Liver (tissue), 3 donors: ENCODE measurements around the gene FLAD1.

Experiments
- ATF3 ChIP-seq: IDR thresholded peaks from 2 replicates; pipeline ENCODE4 v1.6.1; 2016; ENCODE audit warnings: antibody characterized with exemption
- CTCF ChIP-seq: fragments of 150-350 bp; IDR thresholded peaks from 2 replicates; pipeline ENCODE4 v1.5.1; 2017; ENCODE audit warnings: improper control_type of control experiment, low read depth, low read length; ENCODE audit not compliant: missing input control
- FOXA1 ChIP-seq: IDR thresholded peaks from 2 replicates; pipeline ENCODE4 v1.6.1; 2016; ENCODE audit warnings: antibody characterized with exemption
- GABPA ChIP-seq, 2 donors: IDR thresholded peaks in 1 of 2; conservative IDR thresholded peaks in 1 of 2; 2 replicates each; pipeline ENCODE4 v1.6.1; 2016; ENCODE audit warnings: antibody characterized with exemption in 2 of 2, mild to moderate bottlenecking in 1 of 2, moderate library complexity in 1 of 2
- NR2F2 ChIP-seq: IDR thresholded peaks from 2 replicates; pipeline ENCODE4 v1.6.1; 2016; ENCODE audit warnings: antibody characterized with exemption
- RAD21 ChIP-seq, 2 donors: IDR thresholded peaks; 2 replicates each; pipeline ENCODE4 v1.6.1; 2016; ENCODE audit warnings: antibody characterized with exemption in 2 of 2, mild to moderate bottlenecking in 2 of 2
- RXRA ChIP-seq, 2 donors: IDR thresholded peaks; 2 replicates each; pipeline ENCODE4 v1.6.1; 2017 to 2018; ENCODE audit warnings: antibody characterized with exemption in 2 of 2, mild to moderate bottlenecking in 1 of 2
- SP1 ChIP-seq: IDR thresholded peaks from 2 replicates; pipeline ENCODE4 v1.6.1; 2018; ENCODE audit warnings: antibody characterized with exemption, mild to moderate bottlenecking
- TAF1 ChIP-seq: conservative IDR thresholded peaks from 2 replicates; pipeline ENCODE4 v1.6.1; 2016; ENCODE audit warnings: antibody characterized with exemption, mild to moderate bottlenecking
- YY1 ChIP-seq: IDR thresholded peaks from 2 replicates; pipeline ENCODE4 v1.6.1; 2016; ENCODE audit warnings: antibody characterized with exemption, mild to moderate bottlenecking
- TF ChIP-seq, protein P1 (sequence below): IDR thresholded peaks from 2 replicates; pipeline ENCODE4 v1.6.1; 2016; ENCODE audit warnings: antibody characterized with exemption
- TF ChIP-seq, protein P2 (sequence below): IDR thresholded peaks from 2 replicates; pipeline ENCODE4 v1.6.1; 2016; ENCODE audit warnings: antibody characterized with exemption
- TF ChIP-seq, protein P3 (sequence below): IDR thresholded peaks from 2 replicates; pipeline ENCODE4 v1.6.1; 2016; ENCODE audit warnings: antibody characterized with exemption, mild to moderate bottlenecking
- donor health status: healthy.
- donor health status: healthy.

DNA sequence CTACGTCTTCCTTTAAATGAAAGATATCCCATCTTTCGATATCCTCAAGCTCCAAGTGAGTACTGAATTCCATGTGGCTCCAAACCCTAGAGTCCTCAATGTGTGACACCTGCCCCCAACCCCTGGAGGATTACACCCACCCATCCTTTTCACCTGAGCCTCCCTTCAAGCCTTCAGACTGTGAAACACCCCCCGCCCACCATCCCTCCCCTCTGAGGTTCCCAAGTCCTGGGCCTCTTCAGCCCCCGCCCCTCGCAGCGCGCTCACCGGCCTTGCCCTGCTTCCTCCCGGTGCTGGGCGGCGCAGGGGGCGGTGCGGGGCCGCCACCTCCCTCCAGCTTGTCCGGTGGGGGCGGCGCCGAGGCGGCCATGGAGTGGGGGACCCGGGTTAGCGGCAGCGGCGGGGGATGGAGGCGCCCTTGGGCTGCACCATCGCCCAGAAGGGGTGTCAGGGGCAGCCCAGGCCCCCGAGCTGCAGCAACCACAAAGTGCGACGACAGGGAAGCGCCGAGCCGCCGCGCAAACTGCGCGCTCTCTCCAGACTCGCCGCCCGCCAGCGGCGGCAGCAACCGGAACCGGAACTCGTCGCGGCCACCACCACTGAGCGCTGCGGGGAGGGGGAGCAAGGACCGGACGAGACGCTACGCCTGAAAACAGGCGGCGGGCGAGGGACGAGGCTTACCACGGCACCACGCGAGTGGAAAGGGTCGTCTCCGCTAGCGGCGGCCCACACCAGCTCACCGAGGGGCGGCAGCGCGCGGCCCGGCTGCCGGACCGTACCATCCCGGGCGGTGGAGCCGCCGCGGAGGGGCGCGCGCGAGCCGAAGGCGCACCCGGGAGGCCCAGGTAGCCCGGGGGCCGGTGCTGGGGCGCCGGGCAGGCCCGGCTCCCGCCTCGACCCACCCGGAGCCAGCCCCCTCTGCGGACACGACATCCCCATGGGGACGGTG lies 21.7 kb upstream of the FLAD1 start, which contains the start of gene PYGO2:
- TF ChIP-seq FOXA1 (no peak), NR2F2 (no peak), CTCF (peak; percentile 5), YY1 (peak; percentile 60), RAD21 (IDR thresholded peaks at IDR 0.05) (peak; percentile 39 to 60), SP1 (no peak), ATF3 (no peak), TAF1 (no peak), RXRA (IDR thresholded peaks at IDR 0.05) (no peak), GABPA (IDR thresholded peaks at IDR 0.05 in 1 of 2, conservative IDR thresholded peaks at IDR 0.05 in 1 of 2) (peak; percentile 75 to 91)
- TF ChIP-seq, protein P1, sequence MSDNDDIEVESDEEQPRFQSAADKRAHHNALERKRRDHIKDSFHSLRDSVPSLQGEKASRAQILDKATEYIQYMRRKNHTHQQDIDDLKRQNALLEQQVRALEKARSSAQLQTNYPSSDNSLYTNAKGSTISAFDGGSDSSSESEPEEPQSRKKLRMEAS: no peak
- TF ChIP-seq, protein P2, sequence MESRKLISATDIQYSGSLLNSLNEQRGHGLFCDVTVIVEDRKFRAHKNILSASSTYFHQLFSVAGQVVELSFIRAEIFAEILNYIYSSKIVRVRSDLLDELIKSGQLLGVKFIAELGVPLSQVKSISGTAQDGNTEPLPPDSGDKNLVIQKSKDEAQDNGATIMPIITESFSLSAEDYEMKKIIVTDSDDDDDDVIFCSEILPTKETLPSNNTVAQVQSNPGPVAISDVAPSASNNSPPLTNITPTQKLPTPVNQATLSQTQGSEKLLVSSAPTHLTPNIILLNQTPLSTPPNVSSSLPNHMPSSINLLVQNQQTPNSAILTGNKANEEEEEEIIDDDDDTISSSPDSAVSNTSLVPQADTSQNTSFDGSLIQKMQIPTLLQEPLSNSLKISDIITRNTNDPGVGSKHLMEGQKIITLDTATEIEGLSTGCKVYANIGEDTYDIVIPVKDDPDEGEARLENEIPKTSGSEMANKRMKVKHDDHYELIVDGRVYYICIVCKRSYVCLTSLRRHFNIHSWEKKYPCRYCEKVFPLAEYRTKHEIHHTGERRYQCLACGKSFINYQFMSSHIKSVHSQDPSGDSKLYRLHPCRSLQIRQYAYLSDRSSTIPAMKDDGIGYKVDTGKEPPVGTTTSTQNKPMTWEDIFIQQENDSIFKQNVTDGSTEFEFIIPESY: no peak
- TF ChIP-seq, protein P3, sequence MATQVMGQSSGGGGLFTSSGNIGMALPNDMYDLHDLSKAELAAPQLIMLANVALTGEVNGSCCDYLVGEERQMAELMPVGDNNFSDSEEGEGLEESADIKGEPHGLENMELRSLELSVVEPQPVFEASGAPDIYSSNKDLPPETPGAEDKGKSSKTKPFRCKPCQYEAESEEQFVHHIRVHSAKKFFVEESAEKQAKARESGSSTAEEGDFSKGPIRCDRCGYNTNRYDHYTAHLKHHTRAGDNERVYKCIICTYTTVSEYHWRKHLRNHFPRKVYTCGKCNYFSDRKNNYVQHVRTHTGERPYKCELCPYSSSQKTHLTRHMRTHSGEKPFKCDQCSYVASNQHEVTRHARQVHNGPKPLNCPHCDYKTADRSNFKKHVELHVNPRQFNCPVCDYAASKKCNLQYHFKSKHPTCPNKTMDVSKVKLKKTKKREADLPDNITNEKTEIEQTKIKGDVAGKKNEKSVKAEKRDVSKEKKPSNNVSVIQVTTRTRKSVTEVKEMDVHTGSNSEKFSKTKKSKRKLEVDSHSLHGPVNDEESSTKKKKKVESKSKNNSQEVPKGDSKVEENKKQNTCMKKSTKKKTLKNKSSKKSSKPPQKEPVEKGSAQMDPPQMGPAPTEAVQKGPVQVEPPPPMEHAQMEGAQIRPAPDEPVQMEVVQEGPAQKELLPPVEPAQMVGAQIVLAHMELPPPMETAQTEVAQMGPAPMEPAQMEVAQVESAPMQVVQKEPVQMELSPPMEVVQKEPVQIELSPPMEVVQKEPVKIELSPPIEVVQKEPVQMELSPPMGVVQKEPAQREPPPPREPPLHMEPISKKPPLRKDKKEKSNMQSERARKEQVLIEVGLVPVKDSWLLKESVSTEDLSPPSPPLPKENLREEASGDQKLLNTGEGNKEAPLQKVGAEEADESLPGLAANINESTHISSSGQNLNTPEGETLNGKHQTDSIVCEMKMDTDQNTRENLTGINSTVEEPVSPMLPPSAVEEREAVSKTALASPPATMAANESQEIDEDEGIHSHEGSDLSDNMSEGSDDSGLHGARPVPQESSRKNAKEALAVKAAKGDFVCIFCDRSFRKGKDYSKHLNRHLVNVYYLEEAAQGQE: no peak
